ENCODE measurements around the gene GBGT1.
A peak's percentile ranks its signal among the peaks of the same experiment; 100 is the strongest.
"Not testable (repeated sequence)": the region's sequence is repeated elsewhere in the genome, so short reads cannot be mapped to it uniquely, and the experiment has no call there.

GBGT1 gene

GRCh38 chr9:133194597-133194996 lies 30.9 kb upstream of the GBGT1 start:
- DNase-seq, result no peak

- no peak for DNase-seq
Measured at GRCh38 chr9:133191989-133192388, 28.3 kb upstream of the GBGT1 start.

DNA sequence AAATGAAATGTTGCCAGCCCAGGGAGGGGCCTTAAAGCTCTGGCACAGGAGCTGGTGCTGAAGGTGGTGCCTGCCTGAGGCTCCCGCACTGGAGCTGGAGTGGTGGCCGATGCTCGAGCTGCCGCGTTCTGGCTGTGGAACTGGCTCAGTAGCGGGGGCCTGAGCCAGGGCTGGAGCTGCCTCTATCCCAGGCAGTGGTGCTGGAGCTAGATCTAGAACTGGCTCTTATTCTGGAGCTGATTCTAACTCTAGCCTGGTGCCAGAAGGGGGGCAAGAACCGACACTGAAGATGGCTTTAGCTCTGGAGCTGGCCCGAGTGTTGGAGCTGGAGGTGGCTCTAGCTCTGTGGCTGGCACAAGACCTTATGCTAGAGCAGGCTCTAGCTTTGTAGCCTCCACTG lies 26.1 kb upstream of the GBGT1 start:
- no peak for DNase-seq

GRCh38 chr9:133188843-133189180 lies 25.1 kb upstream of the GBGT1 start:
- DNase-seq, result no peak

GRCh38 chr9:133188006-133188842 lies 24.5 kb upstream of the GBGT1 start:
- no peak for DNase-seq

GRCh38 chr9:133187561-133188005 lies 23.9 kb upstream of the GBGT1 start:
- DNase-seq, result no peak

DNA sequence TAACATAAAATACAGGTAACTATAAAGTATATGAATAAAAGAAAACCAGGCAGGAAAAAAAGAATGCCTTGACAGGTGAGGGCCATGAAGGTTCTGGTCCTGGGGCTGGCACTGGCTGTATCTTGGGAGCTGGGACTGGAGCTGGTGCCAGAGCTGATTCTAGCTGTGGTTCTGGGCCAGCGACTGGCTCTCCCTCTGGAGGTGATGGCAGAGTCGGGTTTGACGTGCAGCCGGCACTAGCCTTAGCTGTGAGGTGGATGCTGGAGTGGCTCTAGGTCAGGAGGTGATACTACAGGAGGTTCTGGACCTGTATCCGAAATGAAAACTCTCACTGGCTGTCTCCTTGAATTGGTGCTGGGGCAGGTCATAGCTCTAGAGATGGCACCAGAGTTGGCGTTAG lies 23.0 kb upstream of the GBGT1 start:
- no peak for DNase-seq

GRCh38 chr9:133184971-133185370 lies 21.3 kb upstream of the GBGT1 start:
- DNase-seq, result peak; percentile 69

DNA sequence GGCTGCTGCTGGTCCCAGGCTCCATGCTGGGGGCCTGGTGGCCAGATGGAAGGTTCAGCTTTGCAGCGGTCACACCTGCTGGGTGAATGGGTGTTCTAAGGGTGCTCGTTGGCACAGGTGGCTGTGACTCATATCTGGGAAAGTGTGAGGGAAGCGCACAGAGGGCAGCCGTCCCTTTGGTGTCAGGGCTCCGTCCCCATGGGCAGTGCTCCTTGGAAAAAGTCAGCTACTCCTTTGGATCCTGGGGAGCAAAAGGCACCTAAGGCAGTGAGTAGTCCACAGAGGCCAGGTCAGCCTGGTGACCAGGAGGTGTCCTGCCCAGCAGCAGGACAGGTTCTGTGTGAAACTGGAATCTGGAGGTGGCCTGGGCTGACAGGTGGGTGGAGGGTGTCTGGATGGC lies 18.4 kb upstream of the GBGT1 start:
- no peak for DNase-seq

DNA sequence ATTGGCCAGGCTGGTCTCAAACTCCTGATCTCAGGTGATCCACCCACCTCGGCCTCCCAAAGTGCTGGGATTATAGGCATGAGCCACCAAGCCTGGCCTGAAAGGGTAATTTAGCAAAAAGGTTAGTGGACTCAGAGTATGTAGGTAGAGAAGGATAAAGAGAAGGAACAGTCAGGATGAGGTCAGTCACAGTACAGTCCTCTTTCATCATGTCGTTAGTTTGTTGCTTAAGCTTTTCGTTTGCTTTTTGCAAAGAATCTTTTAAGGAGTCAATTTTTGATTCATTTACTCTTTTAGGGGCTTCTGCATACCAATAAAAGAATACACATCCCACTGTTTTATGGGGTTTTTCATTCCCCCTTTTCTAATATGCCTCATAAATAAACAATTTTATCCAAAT lies 17.8 kb upstream of the GBGT1 start:
- no peak for DNase-seq

DNA sequence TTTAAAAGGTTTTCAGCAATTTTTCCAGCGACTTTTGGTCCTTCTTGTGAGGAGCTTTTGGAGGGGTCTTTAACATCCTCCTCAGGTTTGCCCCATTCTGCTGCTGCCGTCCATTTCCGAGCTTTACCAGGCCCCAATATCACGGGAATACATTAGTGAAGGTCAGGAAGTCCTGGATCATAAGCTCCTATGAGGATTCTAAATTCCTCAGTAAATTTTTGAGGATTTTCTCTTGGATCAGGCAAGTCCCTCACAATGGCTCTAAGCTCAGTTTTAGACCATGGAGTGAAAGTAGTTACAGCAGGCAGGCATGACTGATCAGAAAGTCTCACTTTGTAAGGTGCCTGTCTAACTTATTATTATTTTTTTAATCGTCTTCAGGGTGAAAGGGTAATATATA lies 17.2 kb upstream of the GBGT1 start:
- DNase-seq, result no peak

DNA sequence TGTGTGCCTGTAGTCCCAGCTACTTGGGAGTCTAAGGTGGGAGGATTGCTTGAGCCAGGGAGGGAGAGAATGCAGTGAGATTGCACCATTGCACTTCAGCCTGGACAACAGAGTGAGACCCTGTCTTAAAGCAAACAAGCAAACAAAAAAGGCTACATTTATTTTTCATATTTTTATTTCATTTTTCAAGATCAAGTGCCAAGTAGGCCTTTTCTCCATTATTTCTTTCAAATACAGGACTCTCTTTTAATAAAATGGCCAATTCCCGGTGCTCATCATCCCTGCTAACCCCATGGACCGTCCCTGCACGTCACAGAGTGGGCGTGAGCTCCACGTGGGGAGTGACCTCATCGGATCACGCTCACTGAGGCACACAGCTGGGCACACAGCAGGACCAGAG lies 9.3 kb upstream of the GBGT1 start:
- no peak for DNase-seq

- no peak for DNase-seq
Measured at GRCh38 chr9:133171161-133171961, 7.6 kb upstream of the GBGT1 start.

GRCh38 chr9:133170716-133171115 lies 7.0 kb upstream of the GBGT1 start:
- no peak for DNase-seq

GRCh38 chr9:133169687-133170086 lies 6.0 kb upstream of the GBGT1 start:
- not testable (repeated sequence) for DNase-seq

- DNase-seq, result no peak
Measured at GRCh38 chr9:133169102-133169501, 5.4 kb upstream of the GBGT1 start.

- no peak for DNase-seq
Measured at GRCh38 chr9:133168432-133168831, 4.7 kb upstream of the GBGT1 start.

DNA sequence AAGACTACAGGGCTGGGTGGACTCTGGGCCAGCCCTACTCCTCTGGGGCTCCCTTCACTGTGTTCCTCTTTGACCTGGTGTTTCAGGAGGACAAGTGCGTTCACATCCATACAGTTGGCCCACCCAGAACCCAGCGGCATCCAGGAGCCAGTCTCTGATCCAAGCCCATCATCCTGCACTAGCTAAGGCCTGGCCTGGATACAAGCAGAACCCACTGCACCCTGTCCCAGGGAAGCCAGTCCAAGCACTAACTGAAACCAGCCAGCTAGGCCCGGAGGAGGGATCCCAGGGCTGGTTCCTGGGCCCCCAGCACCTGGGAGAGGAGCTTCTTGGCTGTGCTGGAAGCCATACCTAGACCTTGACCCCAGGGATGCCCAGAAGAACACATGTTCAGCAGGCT lies 4.1 kb upstream of the GBGT1 start:
- no peak for DNase-seq

GRCh38 chr9:133167096-133167730 lies 3.5 kb upstream of the GBGT1 start:
- DNase-seq, result no peak

DNA sequence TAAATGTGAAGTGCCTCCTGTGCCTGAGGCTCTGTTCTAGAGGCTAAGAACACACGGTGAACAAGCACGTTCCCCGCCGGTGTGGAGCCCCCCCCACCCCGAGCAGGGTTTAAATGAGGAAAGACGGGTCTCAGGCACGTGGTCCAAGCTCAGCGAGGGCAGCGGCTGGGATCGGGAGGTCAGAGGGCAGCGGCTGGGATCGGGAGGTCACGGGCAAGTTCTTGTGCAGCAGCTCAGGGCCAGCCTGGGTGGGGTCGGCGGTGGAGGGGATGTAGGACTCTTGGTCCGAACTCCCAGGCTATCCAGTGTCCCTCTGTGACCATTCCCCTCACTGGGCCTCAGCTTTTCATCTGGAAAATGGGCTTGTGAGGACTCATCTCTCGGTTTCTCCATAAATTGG lies 2.7 kb upstream of the GBGT1 start:
- no peak for DNase-seq

- no peak for DNase-seq
Measured at GRCh38 chr9:133165452-133165730, 1.7 kb upstream of the GBGT1 start.

- no peak for DNase-seq
Measured at GRCh38 chr9:133164191-133164590, 477 bp upstream of the GBGT1 start.

DNA sequence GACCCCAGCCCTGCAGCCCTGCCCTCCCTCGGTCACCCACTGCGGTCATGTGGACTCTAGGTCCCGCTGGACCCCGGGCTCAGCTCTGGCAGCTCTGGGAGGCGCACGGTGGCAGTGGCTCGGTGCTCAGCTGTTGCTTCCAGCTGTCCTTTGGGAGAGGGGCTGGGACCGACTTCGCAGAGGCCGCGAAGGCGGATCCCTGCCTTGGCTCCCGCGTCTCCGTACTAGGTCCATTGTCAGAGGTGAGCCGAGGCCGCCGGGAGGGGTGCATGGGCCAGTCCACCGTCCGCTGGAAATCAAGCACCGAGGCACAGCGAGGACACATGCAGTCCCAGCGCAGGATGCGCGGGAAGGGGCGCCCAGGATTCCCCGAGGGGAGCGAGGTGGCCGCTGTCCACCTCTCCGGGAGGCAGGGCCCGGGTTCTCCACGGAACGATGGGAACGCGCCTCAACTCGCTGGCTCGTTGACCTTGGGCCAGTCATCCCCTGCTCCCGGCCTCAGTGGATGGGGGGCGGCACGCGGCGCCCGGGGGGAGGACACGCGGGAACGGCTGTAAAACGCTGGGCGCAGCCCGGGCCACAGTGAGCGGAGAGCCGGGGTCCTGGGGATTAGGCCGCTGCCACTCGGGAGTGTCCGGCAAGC lies 732 bp downstream of the GBGT1 start:
- no peak for DNase-seq

GRCh38 chr9:133161547-133161950 lies 2.2 kb downstream of the GBGT1 start:
- DNase-seq, result no peak
